ENCODE data around the gene GALK1.
A peak's percentile ranks its signal among the peaks of the same experiment; 100 is the strongest.
"Not testable (repeated sequence)": the region's sequence is repeated elsewhere in the genome, so short reads cannot be mapped to it uniquely, and the experiment has no call there.

GALK1 gene

GRCh38 chr17:75763613-75764416 is 1.2 kb downstream of the GALK1 start:
- DNase-seq (ENCODE audit: low read depth) = no peak

- no peak for DNase-seq (ENCODE audit: low read depth)
Measured at GRCh38 chr17:75763269-75763607, 1.8 kb downstream of the GALK1 start.

- no peak for DNase-seq (ENCODE audit: low read depth)
Measured at GRCh38 chr17:75762513-75763268, 2.3 kb downstream of the GALK1 start.

DNA sequence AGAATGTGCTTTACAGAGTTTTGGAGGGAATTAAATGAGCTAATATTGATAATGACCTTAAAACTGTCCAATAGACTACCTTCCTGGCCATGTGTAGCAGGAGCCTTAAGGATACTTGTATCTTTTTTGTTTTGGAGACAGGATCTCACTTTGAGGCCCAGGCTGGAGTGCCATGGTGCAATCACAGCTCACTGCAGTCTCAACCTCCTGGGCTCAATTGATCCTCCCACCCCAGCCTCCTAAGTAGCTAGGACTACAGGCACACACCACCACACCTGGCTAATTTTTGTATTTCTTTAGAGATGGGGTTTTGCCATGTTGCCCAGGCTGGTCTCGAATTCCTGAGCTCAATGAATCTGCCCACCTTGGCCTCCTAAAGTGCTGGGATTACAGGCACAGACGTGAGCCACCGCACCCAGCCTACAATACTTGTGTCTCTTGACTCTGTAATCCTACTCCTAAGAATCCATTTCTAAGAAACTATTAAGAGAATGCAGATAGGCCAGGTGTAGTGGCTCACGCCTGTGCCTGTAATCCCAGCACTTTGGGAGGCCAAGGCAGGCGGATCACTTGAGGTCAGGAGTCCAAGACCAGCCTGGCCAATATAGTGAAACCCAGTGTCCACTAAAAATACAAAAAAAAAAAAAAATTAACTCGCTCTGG is 4.9 kb downstream of the GALK1 start:
- DNase-seq (ENCODE audit: low read depth) = not testable (repeated sequence)

- no peak for DNase-seq (ENCODE audit: low read depth)
Measured at GRCh38 chr17:75759457-75759856, 5.5 kb downstream of the GALK1 start.

DNA sequence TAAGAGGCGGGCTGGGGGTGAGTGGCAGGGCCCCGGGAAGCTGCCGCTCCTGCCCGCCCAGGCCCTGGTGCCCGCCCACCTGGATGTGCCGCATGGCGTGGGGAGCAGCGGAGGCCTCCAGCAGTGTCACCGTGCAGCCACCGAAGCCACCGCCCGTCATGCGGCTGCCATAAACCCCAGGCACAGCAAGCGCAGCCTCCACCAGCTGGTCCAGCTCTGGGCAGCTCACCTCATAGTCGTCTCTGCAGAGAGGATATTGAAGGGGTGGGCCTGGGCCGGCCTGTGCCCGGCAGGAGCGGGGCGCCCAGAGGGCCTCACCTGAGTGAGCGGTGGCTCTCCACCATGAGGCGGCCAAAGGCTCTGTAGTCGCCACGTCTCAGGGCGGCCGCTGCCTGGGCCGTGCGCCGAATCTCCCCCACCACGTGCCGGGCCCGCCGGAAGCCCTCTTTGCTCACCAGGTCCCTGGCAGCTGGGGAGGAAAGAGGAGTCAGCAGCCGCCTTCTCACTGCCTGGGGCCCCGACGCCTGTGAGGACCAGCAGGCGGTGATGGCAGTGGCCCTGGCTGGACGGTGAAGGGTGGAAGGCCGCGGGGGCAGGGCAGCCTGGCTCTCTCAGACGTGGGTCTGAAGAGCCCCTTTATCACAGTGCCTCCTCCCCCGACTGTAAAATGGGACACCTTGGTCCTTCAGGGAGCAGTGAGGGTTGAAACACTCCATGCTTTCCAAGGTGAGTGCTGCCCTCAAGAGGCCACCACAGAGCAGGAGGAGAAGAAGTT is 6.7 kb downstream of the GALK1 start:
- no peak for DNase-seq (ENCODE audit: low read depth)

DNA sequence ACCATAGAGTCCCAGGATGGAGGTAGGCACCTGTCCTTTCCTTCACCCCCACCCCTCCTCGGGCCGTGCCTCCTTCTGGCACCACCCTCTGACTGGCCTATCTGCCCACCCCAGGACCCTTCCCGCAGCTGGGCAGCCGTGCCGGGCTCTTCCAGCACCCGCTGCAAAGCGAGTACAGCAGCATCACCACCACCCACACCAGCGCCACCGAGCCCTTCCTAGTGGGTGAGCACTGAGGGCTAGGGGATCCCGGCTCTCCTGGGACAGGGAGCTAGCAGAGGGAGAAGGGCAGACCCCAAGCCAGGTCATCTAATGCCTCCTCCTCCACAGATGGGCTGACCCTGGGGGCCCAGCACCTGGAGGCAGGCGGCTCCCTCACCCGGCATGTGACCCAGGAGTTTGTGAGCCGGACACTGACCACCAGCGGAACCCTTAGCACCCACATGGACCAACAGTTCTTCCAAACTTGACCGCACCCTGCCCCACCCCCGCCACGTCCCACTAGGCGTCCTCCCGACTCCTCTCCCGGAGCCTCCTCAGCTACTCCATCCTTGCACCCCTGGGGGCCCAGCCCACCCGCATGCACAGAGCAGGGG is 7.8 kb downstream of the GALK1 start:
- DNase-seq (ENCODE audit: low read depth) = no peak

GRCh38 chr17:75756451-75757085 is 8.4 kb downstream of the GALK1 start:
- no peak for DNase-seq (ENCODE audit: low read depth)

GRCh38 chr17:75755990-75756389 is 9.0 kb downstream of the GALK1 start:
- DNase-seq (ENCODE audit: low read depth) = no peak

DNA sequence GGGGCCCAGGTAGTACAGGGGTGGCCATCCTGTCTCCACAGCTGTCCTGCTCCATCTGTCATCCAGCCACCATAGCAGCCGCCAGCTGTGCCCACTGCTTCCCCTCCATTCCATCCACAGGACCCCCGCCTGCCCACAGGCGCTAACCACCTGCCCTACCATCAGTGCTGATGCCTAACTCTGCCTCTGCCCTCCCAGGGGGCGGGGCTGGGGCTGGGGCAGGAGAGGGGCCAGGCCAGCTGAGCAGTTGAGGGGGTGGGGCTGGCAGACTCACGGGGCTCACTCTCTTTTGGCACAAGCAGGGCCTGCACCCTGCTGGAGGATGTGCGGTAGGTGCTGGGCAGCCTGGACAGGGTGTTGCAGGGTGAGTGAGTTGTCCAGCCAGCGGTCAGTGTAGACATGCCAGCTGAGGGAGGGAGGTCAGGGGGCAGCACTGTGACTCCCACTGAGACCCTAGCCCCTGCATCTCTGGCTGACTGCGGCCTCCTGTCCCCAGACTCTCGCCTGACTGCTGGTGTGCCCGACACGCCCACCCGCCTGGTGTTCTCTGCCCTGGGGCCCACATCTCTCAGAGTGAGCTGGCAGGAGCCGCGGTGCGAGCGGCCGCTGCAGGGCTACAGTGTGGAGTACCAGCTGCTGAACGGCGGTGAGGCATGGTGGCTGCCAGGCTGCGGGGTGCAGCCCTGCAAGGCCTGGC is 9.6 kb downstream of the GALK1 start:
- DNase-seq (ENCODE audit: low read depth) = no peak

GRCh38 chr17:75754378-75755204 is 10.4 kb downstream of the GALK1 start:
- no peak for DNase-seq (ENCODE audit: low read depth)

GRCh38 chr17:75753514-75754377 is 11.2 kb downstream of the GALK1 start:
- peak; percentile 41 for DNase-seq (ENCODE audit: low read depth)

DNA sequence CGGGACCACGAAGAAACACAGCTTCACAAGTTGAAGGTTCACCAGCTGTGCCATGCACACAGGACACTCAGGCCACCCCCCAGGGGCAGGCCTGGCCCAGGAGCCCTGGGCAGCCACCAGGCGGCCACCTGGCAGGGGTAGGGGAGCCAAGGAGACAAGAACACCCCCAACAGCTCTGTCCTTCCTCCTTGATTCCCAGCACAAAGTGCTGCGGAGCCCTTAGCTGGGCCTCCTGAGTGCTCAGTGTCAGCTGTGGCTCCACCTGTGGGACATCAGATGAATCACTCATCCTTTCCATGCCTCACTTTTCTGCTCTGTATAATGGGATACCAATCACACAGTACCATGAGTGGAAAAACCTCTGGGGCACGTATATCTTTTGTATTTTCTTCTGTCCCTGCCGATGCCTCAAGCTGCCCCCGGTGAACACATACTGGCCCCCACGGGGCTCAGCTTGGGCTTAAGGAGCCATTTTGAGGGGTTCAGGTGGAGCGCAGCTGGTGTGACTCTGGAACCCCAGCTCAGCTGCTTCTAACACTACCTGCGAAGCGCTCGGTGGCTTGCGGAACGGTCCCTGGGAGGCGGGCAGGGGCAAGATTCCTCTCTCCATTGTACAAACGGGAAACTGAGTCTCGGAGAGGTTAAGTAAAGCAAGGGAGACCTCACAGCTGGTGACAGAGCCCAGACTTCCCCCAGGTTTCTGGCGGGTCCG is 12.0 kb downstream of the GALK1 start:
- no peak for DNase-seq (ENCODE audit: low read depth)

DNA sequence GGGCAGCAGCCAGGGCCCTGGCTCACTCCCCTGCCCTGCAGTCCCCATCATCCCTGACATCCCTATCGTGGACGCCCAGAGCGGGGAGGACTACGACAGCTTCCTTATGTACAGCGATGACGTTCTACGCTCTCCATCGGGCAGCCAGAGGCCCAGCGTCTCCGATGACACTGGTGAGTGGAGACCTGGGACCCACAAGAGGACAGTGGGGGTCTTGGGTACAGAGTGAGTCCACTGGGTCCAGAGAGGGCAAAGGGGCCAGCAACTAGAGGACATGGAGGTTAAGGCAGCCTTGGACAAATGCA is 12.6 kb downstream of the GALK1 start:
- no peak for DNase-seq (ENCODE audit: low read depth)

GRCh38 chr17:75751676-75752404 is 13.2 kb downstream of the GALK1 start:
- DNase-seq (ENCODE audit: low read depth) = no peak

DNA sequence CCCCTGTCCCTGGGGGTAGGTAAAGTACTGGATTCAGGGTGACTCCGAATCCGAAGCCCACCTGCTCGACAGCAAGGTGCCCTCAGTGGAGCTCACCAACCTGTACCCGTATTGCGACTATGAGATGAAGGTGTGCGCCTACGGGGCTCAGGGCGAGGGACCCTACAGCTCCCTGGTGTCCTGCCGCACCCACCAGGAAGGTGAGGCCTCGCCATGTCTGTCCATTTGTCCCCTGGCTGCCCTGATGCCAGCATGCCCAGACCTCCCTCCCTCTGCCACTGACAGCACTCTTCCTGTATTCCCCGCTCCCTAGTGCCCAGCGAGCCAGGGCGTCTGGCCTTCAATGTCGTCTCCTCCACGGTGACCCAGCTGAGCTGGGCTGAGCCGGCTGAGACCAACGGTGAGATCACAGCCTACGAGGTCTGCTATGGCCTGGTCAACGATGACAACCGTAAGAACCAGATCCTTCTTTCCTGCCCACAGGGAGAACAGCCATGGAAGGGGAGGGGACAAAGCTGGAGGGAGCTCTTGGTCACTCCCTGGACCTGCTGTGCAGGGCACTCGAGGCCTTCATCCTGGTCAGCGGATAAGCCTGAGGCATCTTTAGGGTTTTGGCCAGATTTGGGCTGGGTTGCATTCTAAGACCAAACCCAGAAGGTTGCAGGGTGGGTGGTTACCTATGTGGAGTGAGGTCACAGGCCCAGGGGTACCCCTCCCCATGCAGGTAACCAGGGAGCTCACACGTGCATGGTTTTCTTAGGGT is 14.2 kb downstream of the GALK1 start:
- no peak for DNase-seq (ENCODE audit: low read depth)
